Posterior cingulate gyrus (tissue), 11 donors: ENCODE data around the gene CTCFL.

Experiments
- DNase-seq, 10 donors: peaks; one replicate each; pipeline versions ENCODE4 v3.0.0 to v3.0.0-alpha.2; 2020 to 2021; ENCODE audit warnings: mixed read lengths in 3 of 10
- intact Hi-C: fragments of 100-400 bp; cut with DNase I; formaldehyde crosslinking; loops from one replicate; pipeline ENCODE4 v1.15.1; 2023

The CTCFL gene

GRCh38 chr20:57560554-57561355 lies 35.8 kb upstream of the CTCFL start, which contains the start of gene PCK1:
PCK1 (plus strand) TSS chr20:57561110; CDS start chr20:57561412, 302 bp downstream.
- intact Hi-C loops = no loop called here

GRCh38 chr20:57559658-57560553 lies 35.0 kb upstream of the CTCFL start:
- intact Hi-C loops = no loop called here
- DNase-seq = peak in 1 of 10 donors; percentile 45

More at GRCh38 chr20:57560554-57561355, 35.8 kb upstream of the CTCFL start, which contains the start of gene PCK1:
- no peak for DNase-seq

- DNase-seq = no peak
- intact Hi-C loops = no loop called here
These were observed 34.3 kb upstream of the CTCFL start for GRCh38 chr20:57559289-57559634.

GRCh38 chr20:57558614-57559288 lies 33.8 kb upstream of the CTCFL start:
- intact Hi-C loops = no loop called here
- peak in 1 of 10 donors; percentile 46 for DNase-seq

- intact Hi-C loops = no loop called here
- no peak for DNase-seq
These were observed 33.1 kb upstream of the CTCFL start for GRCh38 chr20:57557926-57558613.

GRCh38 chr20:57556980-57557274 lies 32.0 kb upstream of the CTCFL start:
- intact Hi-C loops = no loop called here
- peak in 1 of 10 donors; percentile 52 for DNase-seq

- intact Hi-C loops = no loop called here
- DNase-seq = no peak
These were observed 30.7 kb upstream of the CTCFL start for GRCh38 chr20:57555457-57556184.

GRCh38 chr20:57553376-57554018 lies 28.6 kb upstream of the CTCFL start:
- intact Hi-C loops = no loop called here
- no peak for DNase-seq

GRCh38 chr20:57552471-57552870 lies 27.5 kb upstream of the CTCFL start:
- DNase-seq = no peak
- intact Hi-C loops = no loop called here

GRCh38 chr20:57548177-57549058 lies 23.5 kb upstream of the CTCFL start:
- DNase-seq = no peak
- intact Hi-C loops = no loop called here

GRCh38 chr20:57546956-57547649 lies 22.2 kb upstream of the CTCFL start:
- no peak for DNase-seq
- intact Hi-C loops = no loop called here

GRCh38 chr20:57545927-57546662 lies 21.2 kb upstream of the CTCFL start:
- DNase-seq = no peak
- intact Hi-C loops = no loop called here

- DNase-seq = no peak
- intact Hi-C loops = no loop called here
These were observed 20.1 kb upstream of the CTCFL start for GRCh38 chr20:57544838-57545564.

- intact Hi-C loops = no loop called here
- no peak for DNase-seq
These were observed 18.8 kb upstream of the CTCFL start for GRCh38 chr20:57543754-57544153.

GRCh38 chr20:57540890-57541580 lies 16.1 kb upstream of the CTCFL start:
- DNase-seq = no peak
- intact Hi-C loops = no loop called here

- intact Hi-C loops = no loop called here
- no peak for DNase-seq
These were observed 14.9 kb upstream of the CTCFL start for GRCh38 chr20:57539889-57540288.
